LNCAP (cell line): ENCODE results near the gene CNN2.

Source experiments
- TF ChIP-seq, protein P1 (sequence below): fragments of 450-650 bp; IDR thresholded peaks from 2 replicates; pipeline ENCODE4 v1.5.1; 2017; ENCODE audit warnings: mild to moderate bottlenecking

The CNN2 gene

GRCh38 chr19:1019980-1020867 lies 6.2 kb upstream of the CNN2 start:
- TF ChIP-seq, protein P1, sequence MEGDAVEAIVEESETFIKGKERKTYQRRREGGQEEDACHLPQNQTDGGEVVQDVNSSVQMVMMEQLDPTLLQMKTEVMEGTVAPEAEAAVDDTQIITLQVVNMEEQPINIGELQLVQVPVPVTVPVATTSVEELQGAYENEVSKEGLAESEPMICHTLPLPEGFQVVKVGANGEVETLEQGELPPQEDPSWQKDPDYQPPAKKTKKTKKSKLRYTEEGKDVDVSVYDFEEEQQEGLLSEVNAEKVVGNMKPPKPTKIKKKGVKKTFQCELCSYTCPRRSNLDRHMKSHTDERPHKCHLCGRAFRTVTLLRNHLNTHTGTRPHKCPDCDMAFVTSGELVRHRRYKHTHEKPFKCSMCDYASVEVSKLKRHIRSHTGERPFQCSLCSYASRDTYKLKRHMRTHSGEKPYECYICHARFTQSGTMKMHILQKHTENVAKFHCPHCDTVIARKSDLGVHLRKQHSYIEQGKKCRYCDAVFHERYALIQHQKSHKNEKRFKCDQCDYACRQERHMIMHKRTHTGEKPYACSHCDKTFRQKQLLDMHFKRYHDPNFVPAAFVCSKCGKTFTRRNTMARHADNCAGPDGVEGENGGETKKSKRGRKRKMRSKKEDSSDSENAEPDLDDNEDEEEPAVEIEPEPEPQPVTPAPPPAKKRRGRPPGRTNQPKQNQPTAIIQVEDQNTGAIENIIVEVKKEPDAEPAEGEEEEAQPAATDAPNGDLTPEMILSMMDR: no peak

DNA sequence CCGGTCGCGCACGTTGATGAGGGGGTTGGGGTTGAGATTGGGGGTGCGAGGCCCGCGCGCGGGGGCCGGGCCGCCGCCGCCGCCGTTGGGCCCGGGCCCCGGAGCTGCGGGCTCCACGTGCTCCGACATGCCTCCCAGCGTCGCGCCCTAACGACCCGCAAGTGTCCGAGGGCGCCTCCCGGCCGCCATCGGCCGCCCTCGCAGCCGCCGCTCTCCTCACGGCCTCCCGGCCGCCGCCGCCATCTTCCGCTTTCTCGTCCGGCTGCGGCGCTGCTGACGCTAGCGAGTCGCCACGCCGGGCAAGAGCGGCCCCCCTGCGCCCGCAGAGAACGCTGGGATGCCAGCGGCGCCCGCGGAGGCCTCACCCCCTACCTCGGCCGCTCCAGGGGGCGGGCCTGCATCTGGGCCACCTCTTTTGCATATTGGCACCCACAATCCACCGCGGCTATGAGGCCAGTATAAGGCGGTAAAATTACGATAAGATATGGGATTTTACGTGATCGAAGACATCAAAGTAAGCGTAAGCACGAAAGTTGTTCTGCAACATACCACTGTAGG lies 5.5 kb upstream of the CNN2 start, which contains the start of gene TMEM259:
TMEM259 (minus strand) TSS at position 256 of the 558 bp plus-strand sequence; CDS start at position 129, 127 bp downstream.
- TF ChIP-seq, protein P1: no peak

GRCh38 chr19:1026783-1027649 lies 608 bp downstream of the CNN2 start:
- TF ChIP-seq, protein P1: no peak

GRCh38 chr19:1027650-1028061 lies 1.2 kb downstream of the CNN2 start:
- TF ChIP-seq, protein P1: no peak

DNA sequence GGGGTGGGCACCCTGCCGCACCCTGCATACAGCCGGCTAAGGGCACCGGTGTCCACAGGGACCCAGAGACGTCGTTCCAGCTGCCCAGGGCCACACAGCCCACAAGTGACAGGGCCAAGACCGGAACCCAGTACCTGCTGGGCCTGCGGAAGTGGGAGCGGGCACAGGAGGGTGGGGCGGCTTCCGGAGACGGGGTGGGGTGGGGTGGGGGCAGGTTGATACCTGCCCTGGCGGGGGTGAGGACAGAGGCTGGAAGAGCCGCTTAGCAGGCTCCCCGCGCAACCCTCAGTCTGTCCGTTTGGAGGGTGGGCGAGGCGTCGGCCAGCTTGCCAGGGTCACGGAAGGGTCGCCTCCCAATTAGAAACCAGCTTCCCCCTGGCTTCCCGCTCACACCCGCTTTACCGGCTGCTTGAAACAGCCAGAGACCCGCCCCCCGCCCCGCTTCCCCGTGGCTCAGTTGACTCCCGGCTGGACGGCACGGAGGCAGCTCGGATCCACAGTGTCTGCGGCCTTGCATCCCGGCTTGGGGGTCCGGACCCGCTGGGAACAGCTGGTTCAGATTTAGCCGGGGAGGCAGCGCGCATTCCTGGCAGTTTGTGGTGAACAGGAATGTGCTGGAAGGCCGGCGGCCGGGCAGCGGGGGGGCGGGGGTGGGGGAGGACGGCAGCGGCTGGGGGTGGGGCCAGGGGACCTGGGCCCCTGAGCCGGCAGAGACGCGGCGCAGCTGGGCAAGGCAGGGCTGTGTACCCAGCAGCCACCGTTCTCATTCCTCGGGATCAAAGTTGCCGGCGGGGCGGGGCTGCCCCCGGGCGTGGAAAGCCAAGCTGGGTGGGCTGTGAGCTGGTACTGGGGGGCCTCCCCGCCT lies 1.9 kb downstream of the CNN2 start:
- TF ChIP-seq, protein P1: no peak

- TF ChIP-seq, protein P1: no peak
These were observed 6.0 kb downstream of the CNN2 start for GRCh38 chr19:1032264-1032867.
